ENCODE results near the gene TNFRSF13B. TPM values are rescaled to one million over a fixed set of nuclear protein-coding genes. Genes with fewer than 3 reads are reported as not detected.
"Not testable (repeated sequence)": the region's sequence is repeated elsewhere in the genome, so short reads cannot be mapped to it uniquely, and the experiment has no call there.

TNFRSF13B gene
- total RNA-seq, 1 experiment from 2014 or later = 0.28 TPM

GRCh38 chr17:16980061-16980460 is 8.1 kb upstream of the TNFRSF13B start:
- Histone ChIP-seq H2BK12ac (ENCODE audit: insufficient read length, low read depth, low read length) (no peak overlapping the region), H4K5ac (ENCODE audit: insufficient read length, low read depth, low read length) (no peak overlapping the region), H2AK5ac (ENCODE audit: insufficient read length, low read length) (no peak overlapping the region), H2BK15ac (ENCODE audit: low read depth, low read length) (no peak overlapping the region), H3K18ac (ENCODE audit: insufficient read length, low read depth, low read length) (no peak overlapping the region), H3K27ac (ENCODE audit: insufficient read length, low read depth, low read length) (no peak overlapping the region), H3K23ac (ENCODE audit: insufficient read length, low read depth, low read length) (no peak overlapping the region), H3K4me2 (ENCODE audit: insufficient read depth, insufficient read length, low read length) (no peak overlapping the region), H2BK20ac (ENCODE audit: low read depth, low read length, poor library complexity, severe bottlenecking) (no peak overlapping the region), H2BK120ac (ENCODE audit: low read depth, low read length, poor library complexity, severe bottlenecking) (no peak overlapping the region), H3K23me2 (ENCODE audit: insufficient read length, low read depth, low read length, poor library complexity, severe bottlenecking) (no peaks in the 10 kb centered on the region), H4K91ac (ENCODE audit: insufficient read length, low read depth, low read length) (no peak overlapping the region), H3K27me3 (ENCODE audit: insufficient read depth, low read length) (no peaks in the 10 kb centered on the region), H3T11ph (ENCODE audit: low read length) (no peak overlapping the region), H2AFZ (ENCODE audit: low read length) (no peak overlapping the region), H3K14ac (ENCODE audit: insufficient read depth, low read length) (no peak overlapping the region), H2BK5ac (ENCODE audit: insufficient read length, low read length) (no peak overlapping the region), H3K4me1 (ENCODE audit: insufficient read depth, low read length) (no peaks in the 10 kb centered on the region), H3K4ac (ENCODE audit: low read depth, low read length) (no peak overlapping the region), H4K20me1 (ENCODE audit: control insufficient read depth, insufficient read depth, insufficient read length) (no peaks in the 10 kb centered on the region), H3K79me1 (ENCODE audit: insufficient read depth, low read depth, low read length, poor library complexity, severe bottlenecking) (no peaks in the 10 kb centered on the region), H3K9ac (ENCODE audit: extremely low read depth, insufficient read length, low read length) (no peak overlapping the region), H4K8ac (replicated peaks; ENCODE audit: insufficient read length, low read depth, low read length) (no peak overlapping the region), H3K56ac (ENCODE audit: insufficient read length, low read depth, low read length) (no peak overlapping the region), H3K79me2 (ENCODE audit: insufficient read depth, low read length) (no peaks in the 10 kb centered on the region), H3K9me3 (ENCODE audit: control insufficient read depth, low read depth, low read length) (no peaks in the 10 kb centered on the region)
- peaks cover 7 to 12% of the 10 kb centered on the region in 2 experiments for H3K4me1 Mint-ChIP-seq
- peaks cover 1% of the 10 kb centered on the region; the same call in 1 of the 2 replicates for H3K27me3 Mint-ChIP-seq (ENCODE audit: low read depth)
- no peaks in the 10 kb centered on the region for H3K36me3 Mint-ChIP-seq (ENCODE audit: insufficient read depth in 1 of 3, low read depth in 3 of 3)
- H3K27ac Mint-ChIP-seq = no peak overlapping the region
- no peak overlapping the region for H3K4me3 Mint-ChIP-seq
- TF ChIP-seq CTCF (conservative IDR thresholded peaks at IDR 0.05) = no peak
- DNase-seq = no peak
- H3K9me3 Mint-ChIP-seq = no peaks in the 10 kb centered on the region
- WGBS (ENCODE audit: extremely low coverage, insufficient read length, low lambda C conversion rate) = no CpG with 5 or more reads among the region's 8 CpGs

DNA sequence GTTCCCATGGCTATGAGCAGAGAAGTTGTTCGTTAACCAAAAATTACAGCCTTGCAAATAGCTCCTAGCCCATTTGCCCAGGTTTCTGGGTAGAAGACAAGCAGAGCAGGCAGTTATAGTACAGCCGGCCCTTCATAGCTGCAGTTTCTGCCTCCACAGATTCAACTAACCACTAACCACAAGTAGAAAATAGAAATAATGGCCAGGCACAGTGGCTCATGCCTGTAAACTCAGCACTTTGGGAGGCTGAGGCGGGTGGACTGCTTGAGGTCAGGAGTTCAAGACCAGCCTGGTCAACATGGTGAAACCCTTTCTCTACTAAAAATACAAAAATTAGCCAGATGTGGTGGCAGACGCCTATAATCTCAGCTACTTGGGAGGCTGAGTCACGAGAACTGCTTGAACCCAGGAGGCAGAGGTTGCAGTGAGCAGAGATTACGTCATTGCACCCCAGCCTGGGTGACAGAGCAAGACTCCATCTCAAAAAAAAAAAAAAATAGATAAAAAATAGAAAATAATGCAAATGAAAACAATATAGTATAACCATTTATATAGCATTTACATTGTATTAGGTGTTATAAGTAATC is 7.4 kb upstream of the TNFRSF13B start:
- not testable (repeated sequence) for H2AFZ ChIP-seq (ENCODE audit: low read length); H3K23ac ChIP-seq (ENCODE audit: insufficient read length, low read depth, low read length); H2BK5ac ChIP-seq (ENCODE audit: insufficient read length, low read length); H3K4me1 ChIP-seq (ENCODE audit: insufficient read depth, low read length); H3K14ac ChIP-seq (ENCODE audit: insufficient read depth, low read length); H3K36me3 Mint-ChIP-seq (ENCODE audit: insufficient read depth in 1 of 3, low read depth in 3 of 3); H3K18ac ChIP-seq (ENCODE audit: insufficient read length, low read depth, low read length); H2BK120ac ChIP-seq (ENCODE audit: low read depth, low read length, poor library complexity, severe bottlenecking); H3K4me2 ChIP-seq (ENCODE audit: insufficient read depth, insufficient read length, low read length); H3T11ph ChIP-seq (ENCODE audit: low read length); H3K23me2 ChIP-seq (ENCODE audit: insufficient read length, low read depth, low read length, poor library complexity, severe bottlenecking); H4K5ac ChIP-seq (ENCODE audit: insufficient read length, low read depth, low read length); H3K56ac ChIP-seq (ENCODE audit: insufficient read length, low read depth, low read length); H4K91ac ChIP-seq (ENCODE audit: insufficient read length, low read depth, low read length); H4K20me1 ChIP-seq (ENCODE audit: control insufficient read depth, insufficient read depth, insufficient read length); H2AK5ac ChIP-seq (ENCODE audit: insufficient read length, low read length); H3K9me3 Mint-ChIP-seq; H3K27me3 Mint-ChIP-seq (ENCODE audit: low read depth); DNase-seq; H3K9ac ChIP-seq (ENCODE audit: extremely low read depth, insufficient read length, low read length); H3K27ac ChIP-seq (ENCODE audit: insufficient read length, low read depth, low read length); H2BK20ac ChIP-seq (ENCODE audit: low read depth, low read length, poor library complexity, severe bottlenecking); H3K79me2 ChIP-seq (ENCODE audit: insufficient read depth, low read length); H3K4me3 Mint-ChIP-seq; H2BK15ac ChIP-seq (ENCODE audit: low read depth, low read length); H3K27ac Mint-ChIP-seq; H3K79me1 ChIP-seq (ENCODE audit: insufficient read depth, low read depth, low read length, poor library complexity, severe bottlenecking); H3K4ac ChIP-seq (ENCODE audit: low read depth, low read length); H3K27me3 ChIP-seq (ENCODE audit: insufficient read depth, low read length); H4K8ac ChIP-seq (replicated peaks; ENCODE audit: insufficient read length, low read depth, low read length); H2BK12ac ChIP-seq (ENCODE audit: insufficient read length, low read depth, low read length); H3K9me3 ChIP-seq (ENCODE audit: control insufficient read depth, low read depth, low read length)
- peaks cover 7 to 12% of the 10 kb centered on the region in 2 experiments for H3K4me1 Mint-ChIP-seq
- WGBS (ENCODE audit: extremely low coverage, insufficient read length, low lambda C conversion rate) = no CpG with 5 or more reads among the region's 6 CpGs

All from H9 (cell line).